NB4 (cell line): Measurements from ENCODE around the gene CLVS2.

ENCODE experiments used
- MAX ChIP-seq: IDR thresholded peaks from 2 replicates; pipeline ENCODE4 v1.6.1; 2011; ENCODE audit warnings: low read depth, low read length
- POLR2A ChIP-seq: IDR thresholded peaks from 2 replicates; pipeline ENCODE4 v1.6.1; 2011; ENCODE audit warnings: mild to moderate bottlenecking; ENCODE audit not compliant: insufficient read length; ENCODE audit errors: extremely low read depth
- TF ChIP-seq, protein P1 (sequence below): IDR thresholded peaks from one replicate; pipeline ENCODE4 v1.5.1; 2012; ENCODE audit warnings: low read depth, low read length

- TF ChIP-seq, protein P1, sequence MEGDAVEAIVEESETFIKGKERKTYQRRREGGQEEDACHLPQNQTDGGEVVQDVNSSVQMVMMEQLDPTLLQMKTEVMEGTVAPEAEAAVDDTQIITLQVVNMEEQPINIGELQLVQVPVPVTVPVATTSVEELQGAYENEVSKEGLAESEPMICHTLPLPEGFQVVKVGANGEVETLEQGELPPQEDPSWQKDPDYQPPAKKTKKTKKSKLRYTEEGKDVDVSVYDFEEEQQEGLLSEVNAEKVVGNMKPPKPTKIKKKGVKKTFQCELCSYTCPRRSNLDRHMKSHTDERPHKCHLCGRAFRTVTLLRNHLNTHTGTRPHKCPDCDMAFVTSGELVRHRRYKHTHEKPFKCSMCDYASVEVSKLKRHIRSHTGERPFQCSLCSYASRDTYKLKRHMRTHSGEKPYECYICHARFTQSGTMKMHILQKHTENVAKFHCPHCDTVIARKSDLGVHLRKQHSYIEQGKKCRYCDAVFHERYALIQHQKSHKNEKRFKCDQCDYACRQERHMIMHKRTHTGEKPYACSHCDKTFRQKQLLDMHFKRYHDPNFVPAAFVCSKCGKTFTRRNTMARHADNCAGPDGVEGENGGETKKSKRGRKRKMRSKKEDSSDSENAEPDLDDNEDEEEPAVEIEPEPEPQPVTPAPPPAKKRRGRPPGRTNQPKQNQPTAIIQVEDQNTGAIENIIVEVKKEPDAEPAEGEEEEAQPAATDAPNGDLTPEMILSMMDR: no peak
- TF ChIP-seq MAX (no peak), POLR2A (no peak)
These were observed 33.9 kb upstream of the CLVS2 start for GRCh38 chr6:122962000-122962624.
